Activated naive CD4-positive, alpha-beta T cell treated with anti-CD3 and anti-CD28 coated beads for 36 hours (primary cell): ENCODE measurements around the gene PRELID3B. TPM values are rescaled to one million over a fixed set of nuclear protein-coding genes. Genes with fewer than 3 reads are reported as not detected.

Source experiments
- CTCF ChIA-PET: fragments of 350-600 bp; sonication (Branson Sonifier 250); formaldehyde crosslinking; loops from one replicate; lab custom pipeline; 2021; ENCODE audit warnings: antibody characterized with exemption; lab: Charles Lee
- DNase-seq: peaks from one replicate; pipeline ENCODE4 v3.0.0-alpha.2; 2020
- H3K27ac Mint-ChIP-seq: one replicate; pipeline ENCODE4 v1.8.0; 2021; ENCODE audit warnings: mild to moderate bottlenecking, mixed read lengths
- H3K27me3 Mint-ChIP-seq: one replicate; pipeline ENCODE4 v1.8.0; 2021; ENCODE audit warnings: low read depth, mixed read lengths
- H3K36me3 Mint-ChIP-seq: one replicate; pipeline ENCODE4 v1.8.0; 2021; ENCODE audit warnings: low read depth, mixed read lengths
- H3K4me1 Mint-ChIP-seq: one replicate; pipeline ENCODE4 v1.8.0; 2021; ENCODE audit warnings: low read depth, mixed read lengths
- H3K4me3 Mint-ChIP-seq: one replicate; pipeline ENCODE4 v1.8.0; 2021; ENCODE audit warnings: mild to moderate bottlenecking, moderate library complexity, mixed read lengths
- H3K9me3 Mint-ChIP-seq: one replicate; pipeline ENCODE4 v1.8.0; 2021; ENCODE audit warnings: mixed read lengths
- intact Hi-C: fragments of 100-400 bp; cut with micrococcal nuclease; formaldehyde crosslinking; loops from one replicate; pipeline ENCODE4 v1.15.1; 2023
- total RNA-seq, 2 experiments: library from RNA; stranded (reverse); gene quantifications; one replicate each; pipeline ENCODE4 v1.2.3, GENCODE V29; 2021

Gene PRELID3B
- 100 to 1,000 TPM; 170 to 180 TPM for total RNA-seq

DNA sequence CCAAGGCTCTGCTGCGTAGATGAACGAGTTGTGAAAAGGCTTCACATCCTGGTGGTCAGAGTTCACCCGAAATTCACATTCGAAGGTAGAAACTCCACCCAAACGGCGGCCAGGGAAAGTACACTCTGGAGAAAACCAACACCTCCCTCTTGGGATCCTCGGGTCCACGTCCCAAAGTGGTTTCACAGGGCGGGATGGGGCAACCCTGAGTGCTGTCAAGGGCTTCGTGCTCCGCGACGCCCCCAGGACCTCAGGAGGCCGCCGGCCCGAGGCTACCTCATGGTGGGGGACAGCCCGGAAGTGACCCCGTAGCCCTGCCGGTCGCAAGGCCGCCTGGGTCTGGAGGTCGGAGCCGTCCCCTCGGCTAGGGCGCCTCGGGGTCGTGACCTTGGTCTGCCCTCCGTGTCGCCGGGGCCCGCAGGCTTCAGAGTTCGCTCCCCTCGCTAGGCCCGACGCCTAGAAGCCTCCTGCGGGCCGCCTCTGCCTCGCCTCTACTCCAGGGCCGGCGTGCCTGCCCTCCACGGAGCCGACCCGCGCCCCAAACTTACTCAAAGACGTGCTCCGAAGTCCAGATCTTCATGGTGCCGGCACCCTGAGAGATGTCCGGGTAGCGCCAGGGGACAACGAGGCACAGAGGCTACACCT is at the start of gene PRELID3B:
TSS of gene PRELID3B (minus strand) at position 636 of the 645 bp plus-strand sequence. CDS start at position 580, 56 bp downstream.
- CTCF ChIA-PET = interaction anchor here (0.7 to 1.2 kb wide), 2 partner anchors 10 to 40 kb away, joined by 3 to 6 read pairs; partner anchors contain the start of gene ATP5F1E
- H3K36me3 Mint-ChIP-seq = peaks cover 28% of the 10 kb centered on the region
- H3K27ac Mint-ChIP-seq = peak within 1 kb of the TSS; percentile 89
- H3K4me3 Mint-ChIP-seq = peak within 1 kb of the TSS; percentile 93
- intact Hi-C loops = loop anchor here (1.0 to 5.0 kb wide), 4 partner anchors 10 to 121 kb away; partner anchors contain the start of genes ATP5F1E, NELFCD and ZNF831
- DNase-seq = no peak
- no peaks in the 10 kb centered on the region for H3K27me3 Mint-ChIP-seq
- H3K4me1 Mint-ChIP-seq = peaks cover 43% of the 10 kb centered on the region
- H3K9me3 Mint-ChIP-seq = no peaks in the 10 kb centered on the region

DNA sequence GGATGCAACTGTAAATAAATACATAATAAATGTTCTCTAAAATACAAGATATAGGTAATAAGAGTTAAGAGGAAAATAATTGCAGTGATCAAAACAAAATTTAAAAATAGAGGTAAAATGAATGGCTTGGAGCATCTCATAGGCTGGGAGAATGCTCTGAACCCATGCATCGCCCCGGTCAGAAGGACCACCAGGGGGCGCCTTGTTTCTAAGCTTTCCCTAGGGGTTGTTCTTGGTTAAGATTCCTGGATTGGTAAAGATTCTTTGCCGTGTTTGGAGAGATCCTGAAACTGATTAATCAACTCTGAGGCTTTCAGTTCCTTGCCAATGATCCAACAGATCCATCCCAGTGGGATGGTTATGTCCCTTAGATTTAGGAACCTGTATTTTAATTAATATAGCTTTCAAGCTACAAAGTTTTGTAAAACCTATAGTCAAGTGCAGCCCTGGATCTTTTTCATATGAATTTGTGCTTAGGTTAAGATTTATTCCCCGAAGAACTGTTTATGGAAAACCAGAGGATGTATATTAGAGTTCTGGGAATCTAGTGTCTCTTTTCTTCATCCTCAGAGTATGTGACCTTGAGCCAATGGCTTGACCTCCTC is 45.3 kb upstream of the PRELID3B start:
- no peaks in the 10 kb centered on the region for H3K9me3 Mint-ChIP-seq

DNA sequence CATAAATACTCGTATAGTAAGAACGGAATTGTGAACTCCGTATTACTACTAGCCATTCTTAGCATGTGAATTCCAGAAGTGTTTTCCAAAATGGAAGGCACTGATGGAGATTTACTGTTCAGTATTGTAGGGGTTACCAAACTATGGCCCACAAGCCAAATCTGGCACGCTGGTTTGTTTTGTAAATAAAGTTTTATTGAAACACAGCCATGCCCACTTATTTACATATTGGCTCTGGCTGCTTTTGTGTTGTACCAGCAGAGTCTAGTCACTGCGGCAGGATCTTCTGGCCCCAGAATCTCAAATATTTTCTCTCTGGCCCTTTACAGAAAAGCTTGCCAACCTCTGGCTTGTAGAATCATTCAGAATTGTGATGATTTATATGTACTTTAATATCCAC is 44.3 kb upstream of the PRELID3B start:
- Mint-ChIP-seq H3K9me3 (no peaks in the 10 kb centered on the region), H3K4me3 (no peak overlapping the region), H3K27me3 (no peaks in the 10 kb centered on the region), H3K27ac (no peak overlapping the region), H3K36me3 (no peaks in the 10 kb centered on the region), H3K4me1 (peaks cover 2% of the 10 kb centered on the region)
- intact Hi-C loops = loop anchor here (1.0 to 5.0 kb wide), 4 partner anchors 32 to 410 kb away; no protein-coding TSS in a partner anchor
- no peak for DNase-seq
- CTCF ChIA-PET = interaction anchor here (0.8 to 3.7 kb wide), 19 partner anchors 10 to 144 kb away, joined by 3 to 122 read pairs (median 7); partner anchors contain the start of gene ATP5F1E

More for the DNA sequence above, 45.3 kb upstream of the PRELID3B start:
- H3K27me3 Mint-ChIP-seq = no peaks in the 10 kb centered on the region
- H3K4me1 Mint-ChIP-seq = peaks cover 2% of the 10 kb centered on the region
- no peaks in the 10 kb centered on the region for H3K36me3 Mint-ChIP-seq
- DNase-seq = peak; percentile 94
- H3K4me3 Mint-ChIP-seq = no peak overlapping the region
- H3K27ac Mint-ChIP-seq = no peak overlapping the region
- CTCF ChIA-PET = interaction anchor here (0.7 to 3.7 kb wide), 41 partner anchors 9 to 408 kb away, joined by 3 to 122 read pairs (median 5); partner anchors contain the start of gene ATP5F1E
- intact Hi-C loops = loop anchor here (1.0 to 5.0 kb wide), 7 partner anchors 33 to 409 kb away; no protein-coding TSS in a partner anchor

DNA sequence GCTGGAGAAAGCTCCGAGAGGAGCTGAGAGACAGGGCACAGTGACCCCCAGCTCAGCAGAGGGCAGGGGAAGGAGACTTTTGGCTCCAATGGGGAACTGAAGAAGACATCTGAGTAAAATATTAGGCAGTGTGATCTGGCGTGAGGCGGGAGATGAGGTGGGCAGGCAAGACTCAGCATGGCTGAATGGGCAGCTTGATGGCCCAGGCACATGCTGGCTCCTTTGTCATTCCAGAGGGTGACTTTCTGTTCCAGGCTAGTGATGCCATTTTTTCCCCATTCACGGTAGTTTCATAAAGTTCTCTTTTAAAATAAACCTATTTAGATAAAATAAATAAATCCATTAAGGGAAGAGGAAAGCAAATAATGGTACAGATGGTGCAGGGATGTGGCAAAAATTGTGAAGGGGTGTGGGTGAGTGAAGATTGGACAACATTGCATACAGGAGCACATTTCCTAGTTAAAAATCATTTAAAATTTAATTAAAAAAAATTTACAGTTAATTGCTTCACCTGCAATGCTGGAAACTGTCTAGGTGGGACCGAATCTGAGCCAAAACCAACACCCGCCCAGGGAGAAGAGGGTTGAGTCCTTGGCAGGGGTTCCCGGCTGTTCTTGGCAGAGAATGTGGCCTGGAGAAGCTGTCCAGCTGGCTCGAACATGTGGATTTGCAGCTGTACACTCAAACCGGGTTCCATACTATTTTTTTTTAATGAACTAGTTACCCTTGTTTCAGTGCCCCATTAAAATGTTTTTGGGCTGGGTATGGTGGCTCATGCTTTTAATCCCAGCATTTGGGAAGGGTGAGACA is 41.7 kb upstream of the PRELID3B start:
- CTCF ChIA-PET = interaction anchor here (0.9 to 1.9 kb wide), 6 partner anchors 8 to 209 kb away, joined by 3 to 5 read pairs (median 4); no protein-coding TSS in a partner anchor
- Mint-ChIP-seq H3K27ac (no peak overlapping the region), H3K27me3 (peaks cover 5% of the 10 kb centered on the region), H3K36me3 (no peaks in the 10 kb centered on the region), H3K4me3 (no peak overlapping the region), H3K4me1 (peaks cover 2% of the 10 kb centered on the region), H3K9me3 (no peaks in the 10 kb centered on the region)
- intact Hi-C loops = no loop called here
- DNase-seq = no peak

DNA sequence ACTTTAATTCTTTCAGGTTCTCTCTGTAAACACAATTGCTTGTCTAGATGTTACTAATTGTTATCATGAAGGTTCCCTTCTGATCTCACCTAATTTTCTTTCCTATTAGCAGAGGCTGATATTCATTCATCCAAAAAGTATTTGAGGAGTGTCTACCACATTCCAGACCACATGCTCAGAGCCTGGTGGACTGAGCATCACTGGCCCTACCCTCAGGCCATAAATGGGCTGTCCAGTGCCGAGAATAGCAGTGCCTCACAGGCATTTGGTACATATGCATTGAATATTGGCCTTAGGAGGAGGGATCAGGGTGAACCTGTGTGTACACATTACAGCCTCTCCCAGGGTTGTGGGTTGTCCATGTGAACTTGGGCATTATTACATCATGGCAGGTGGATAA is 40.4 kb upstream of the PRELID3B start:
- Mint-ChIP-seq H3K27ac (no peak overlapping the region), H3K4me1 (peaks cover 6% of the 10 kb centered on the region), H3K27me3 (peaks cover 5% of the 10 kb centered on the region), H3K36me3 (no peaks in the 10 kb centered on the region), H3K9me3 (no peaks in the 10 kb centered on the region), H3K4me3 (no peak overlapping the region)
- intact Hi-C loops = no loop called here
- CTCF ChIA-PET = interaction anchor here (0.7 to 1.9 kb wide), 14 partner anchors 12 to 323 kb away, joined by 3 to 10 read pairs (median 4); no protein-coding TSS in a partner anchor
- DNase-seq = no peak

DNA sequence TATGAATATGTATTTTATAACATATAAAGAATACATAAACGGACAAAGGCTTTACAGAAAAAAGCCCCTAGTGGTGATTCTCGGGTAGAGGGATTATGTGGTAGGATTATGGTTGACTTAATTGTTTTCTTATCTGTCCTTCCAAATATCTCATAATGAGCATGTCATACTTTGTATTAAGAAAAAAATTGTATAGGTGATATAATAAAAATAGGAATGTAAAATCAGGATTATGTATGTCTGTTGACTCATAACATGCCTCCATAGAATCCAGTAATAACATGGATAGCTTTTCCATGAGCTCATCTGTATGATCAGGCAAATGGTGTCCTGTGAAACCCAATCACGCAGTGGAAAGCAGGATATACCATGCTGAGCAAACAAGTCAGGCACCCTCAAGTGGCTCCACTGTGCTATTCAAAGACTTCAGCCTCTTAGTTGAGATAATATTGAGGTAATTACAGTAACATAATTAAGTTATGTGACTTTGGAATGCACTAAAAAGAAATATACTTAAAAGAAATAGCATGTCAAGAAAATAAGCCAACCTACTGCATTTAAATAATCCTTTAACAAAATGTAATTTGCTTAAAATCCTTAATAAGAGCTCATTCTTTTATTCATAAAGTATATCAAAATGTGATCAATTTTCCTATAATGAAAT is 39.6 kb upstream of the PRELID3B start:
- H3K27me3 Mint-ChIP-seq = peaks cover 5% of the 10 kb centered on the region
- peaks cover 11% of the 10 kb centered on the region for H3K4me1 Mint-ChIP-seq
- CTCF ChIA-PET = interaction anchor here (0.6 to 1.5 kb wide), 16 partner anchors 12 to 324 kb away, joined by 3 to 10 read pairs (median 4); no protein-coding TSS in a partner anchor
- intact Hi-C loops = no loop called here
- no peaks in the 10 kb centered on the region for H3K36me3 Mint-ChIP-seq
- no peak overlapping the region for H3K4me3 Mint-ChIP-seq
- H3K9me3 Mint-ChIP-seq = no peaks in the 10 kb centered on the region
- H3K27ac Mint-ChIP-seq = no peak overlapping the region
- no peak for DNase-seq

DNA sequence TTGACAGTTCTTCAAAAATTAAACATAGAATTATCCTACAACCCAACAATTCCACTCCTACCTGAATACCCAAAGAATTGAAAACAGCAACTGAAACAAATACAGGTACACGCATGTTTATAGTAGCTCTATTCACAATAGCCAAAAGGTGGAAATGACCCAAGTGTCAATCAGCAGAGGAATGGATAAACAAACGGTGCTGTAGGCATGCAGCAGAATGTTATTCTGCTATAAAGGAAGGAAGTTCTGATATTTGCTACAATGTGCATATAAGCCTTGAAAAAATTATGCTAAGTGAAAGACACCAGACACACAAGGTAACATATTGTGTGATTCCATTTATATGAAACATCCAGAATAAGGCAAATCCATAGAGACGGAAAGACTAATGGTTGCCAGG is 38.5 kb upstream of the PRELID3B start:
- intact Hi-C loops = no loop called here
- Mint-ChIP-seq H3K9me3 (no peaks in the 10 kb centered on the region), H3K36me3 (no peaks in the 10 kb centered on the region), H3K27me3 (peaks cover 6% of the 10 kb centered on the region), H3K4me1 (peaks cover 18% of the 10 kb centered on the region), H3K4me3 (no peak overlapping the region), H3K27ac (no peak overlapping the region)
- no peak for DNase-seq
- CTCF ChIA-PET = no interaction called here

DNA sequence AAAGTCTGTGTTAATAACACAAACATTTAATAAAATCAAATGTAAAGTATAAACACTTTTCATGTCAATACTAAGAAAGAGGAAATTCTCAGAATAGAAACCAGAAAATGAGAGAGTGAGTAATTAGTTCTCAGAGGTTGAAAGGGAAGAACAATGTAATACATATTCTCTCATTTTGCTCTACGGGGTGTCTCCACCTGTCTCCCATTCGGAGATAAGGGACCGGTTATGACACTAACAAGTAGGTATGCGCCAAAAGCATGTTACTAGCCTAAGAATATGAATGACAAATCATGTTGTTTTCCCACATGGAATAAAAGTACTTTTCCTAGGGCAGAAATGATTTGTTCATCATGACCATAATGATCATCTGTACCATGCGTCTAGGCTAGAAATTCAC is 35.6 kb upstream of the PRELID3B start:
- CTCF ChIA-PET = no interaction called here
- Mint-ChIP-seq H3K4me1 (peaks cover 43% of the 10 kb centered on the region), H3K27ac (no peak overlapping the region)

DNA sequence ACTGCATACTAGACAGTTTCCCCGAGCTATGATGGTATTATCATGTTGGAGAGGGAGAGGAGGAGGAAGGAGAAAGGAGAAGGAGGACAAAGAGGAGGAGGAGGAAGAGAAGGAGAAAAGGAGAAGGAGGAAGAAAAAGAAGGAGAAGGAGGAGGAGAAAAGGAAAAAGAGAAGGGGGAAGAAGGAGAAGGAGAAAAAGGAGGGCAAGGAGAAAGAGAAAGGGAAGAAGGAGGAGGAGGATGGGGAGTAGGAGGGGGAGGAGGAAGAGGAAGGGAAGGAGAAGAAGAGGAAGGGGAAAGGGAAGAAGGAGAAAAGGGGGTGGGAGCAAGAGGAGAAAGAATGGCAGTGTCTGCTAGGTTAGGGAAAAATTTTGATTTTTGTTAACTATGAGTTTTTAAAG is 35.1 kb upstream of the PRELID3B start:
- H3K4me1 Mint-ChIP-seq = peaks cover 44% of the 10 kb centered on the region
- no peak overlapping the region for H3K4me3 Mint-ChIP-seq
- no peak for DNase-seq
- CTCF ChIA-PET = no interaction called here
- H3K27me3 Mint-ChIP-seq = peaks cover 13% of the 10 kb centered on the region
- no peaks in the 10 kb centered on the region for H3K9me3 Mint-ChIP-seq
- intact Hi-C loops = loop anchor here (5.0 kb wide), 1 partner anchor 35 kb away; the partner anchor contains the start of gene PRELID3B
- no peak overlapping the region for H3K27ac Mint-ChIP-seq
- no peaks in the 10 kb centered on the region for H3K36me3 Mint-ChIP-seq

More for the DNA sequence above, 35.6 kb upstream of the PRELID3B start:
- Mint-ChIP-seq H3K4me3 (no peak overlapping the region), H3K36me3 (no peaks in the 10 kb centered on the region), H3K27me3 (peaks cover 10% of the 10 kb centered on the region), H3K9me3 (no peaks in the 10 kb centered on the region)
- DNase-seq = peak; percentile 12
- intact Hi-C loops = loop anchor here (5.0 kb wide), 1 partner anchor 36 kb away; the partner anchor contains the start of gene PRELID3B

DNA sequence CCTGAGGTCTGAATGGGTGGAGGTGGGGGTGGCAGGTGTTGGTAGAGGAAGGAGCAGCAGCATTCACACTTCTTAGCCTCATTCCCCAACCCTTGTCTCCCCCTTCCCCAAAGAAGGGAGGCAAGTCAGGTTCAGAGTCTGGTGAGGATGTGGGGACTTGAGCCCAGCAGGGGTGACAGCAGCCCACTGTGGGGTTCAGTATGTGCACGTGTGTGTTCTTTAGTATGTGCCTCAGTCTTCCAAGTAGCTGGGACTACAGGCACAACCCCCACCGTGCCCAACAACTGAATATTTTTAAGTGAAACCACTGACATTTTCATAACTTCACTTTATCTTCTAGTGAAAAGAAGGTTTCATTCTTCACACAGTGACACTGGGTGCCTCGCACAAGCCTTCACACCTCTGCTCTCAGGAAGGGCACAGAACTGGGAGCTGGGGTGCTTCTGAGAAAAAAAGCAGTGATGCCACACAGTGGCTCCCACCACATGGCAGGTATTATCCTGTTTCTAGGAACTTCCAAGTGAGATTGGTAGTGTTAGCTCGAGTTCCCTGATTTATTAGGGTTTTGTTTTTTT is 33.4 kb upstream of the PRELID3B start:
- Mint-ChIP-seq H3K9me3 (no peaks in the 10 kb centered on the region), H3K27me3 (peaks cover 9% of the 10 kb centered on the region), H3K4me3 (no peak overlapping the region), H3K27ac (no peak overlapping the region), H3K36me3 (no peaks in the 10 kb centered on the region), H3K4me1 (peaks cover 49% of the 10 kb centered on the region)
- intact Hi-C loops = loop anchor here (2.0 to 5.0 kb wide), 2 partner anchors 34 to 183 kb away; partner anchors contain the start of gene PRELID3B
- CTCF ChIA-PET = interaction anchor here (0.6 to 1.3 kb wide), 7 partner anchors 8 to 132 kb away, joined by 3 to 5 read pairs (median 3); no protein-coding TSS in a partner anchor
- peak; percentile 41 for DNase-seq

DNA sequence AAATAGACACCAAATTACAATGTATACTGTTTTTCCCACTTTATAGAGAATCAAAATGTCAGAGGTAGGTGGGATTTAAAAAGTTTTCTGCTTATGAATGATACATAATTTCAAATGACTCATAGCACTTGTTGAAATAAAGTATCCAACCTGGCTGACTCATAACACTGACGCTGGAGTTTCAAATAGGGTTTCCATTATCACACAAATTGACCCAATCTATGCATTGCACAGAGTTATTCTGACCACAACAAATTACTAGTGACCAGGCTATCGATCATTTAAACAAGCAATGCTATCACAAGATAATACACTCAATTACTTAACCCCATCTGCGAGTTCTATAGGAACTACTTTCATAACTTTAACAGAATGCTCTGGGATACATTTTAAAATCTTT is 31.9 kb upstream of the PRELID3B start:
- no peaks in the 10 kb centered on the region for H3K36me3 Mint-ChIP-seq
- CTCF ChIA-PET = interaction anchor here (1.0 kb wide), 1 partner anchor 147 kb away, joined by 3 read pairs; no protein-coding TSS in a partner anchor
- H3K27ac Mint-ChIP-seq = no peak overlapping the region
- peaks cover 49% of the 10 kb centered on the region for H3K4me1 Mint-ChIP-seq
- no peaks in the 10 kb centered on the region for H3K9me3 Mint-ChIP-seq
- H3K4me3 Mint-ChIP-seq = no peak overlapping the region
- peak; percentile 17 for DNase-seq
- H3K27me3 Mint-ChIP-seq = peaks cover 9% of the 10 kb centered on the region
- intact Hi-C loops = loop anchor here (2.0 kb wide), 1 partner anchor 182 kb away; no protein-coding TSS in a partner anchor
